Lower leg skin (tissue), 3 donors: ENCODE results near the gene TRMO.

Experiments
- POLR2A ChIP-seq, 2 donors: fragments of 450-650 bp; IDR thresholded peaks; one replicate each; pipeline ENCODE4 v1.6.1; 2016 to 2017; ENCODE audit warnings: antibody characterized with exemption in 2 of 2, mild to moderate bottlenecking in 1 of 2, moderate library complexity in 1 of 2
- TF ChIP-seq, protein P1 (sequence below), 3 donors: fragments of 450-650 bp; IDR thresholded peaks; one replicate each; pipeline ENCODE4 v1.5.1; 2016; ENCODE audit warnings: antibody characterized with exemption in 3 of 3, mild to moderate bottlenecking in 3 of 3, moderate library complexity in 2 of 3

- TF ChIP-seq, protein P1, sequence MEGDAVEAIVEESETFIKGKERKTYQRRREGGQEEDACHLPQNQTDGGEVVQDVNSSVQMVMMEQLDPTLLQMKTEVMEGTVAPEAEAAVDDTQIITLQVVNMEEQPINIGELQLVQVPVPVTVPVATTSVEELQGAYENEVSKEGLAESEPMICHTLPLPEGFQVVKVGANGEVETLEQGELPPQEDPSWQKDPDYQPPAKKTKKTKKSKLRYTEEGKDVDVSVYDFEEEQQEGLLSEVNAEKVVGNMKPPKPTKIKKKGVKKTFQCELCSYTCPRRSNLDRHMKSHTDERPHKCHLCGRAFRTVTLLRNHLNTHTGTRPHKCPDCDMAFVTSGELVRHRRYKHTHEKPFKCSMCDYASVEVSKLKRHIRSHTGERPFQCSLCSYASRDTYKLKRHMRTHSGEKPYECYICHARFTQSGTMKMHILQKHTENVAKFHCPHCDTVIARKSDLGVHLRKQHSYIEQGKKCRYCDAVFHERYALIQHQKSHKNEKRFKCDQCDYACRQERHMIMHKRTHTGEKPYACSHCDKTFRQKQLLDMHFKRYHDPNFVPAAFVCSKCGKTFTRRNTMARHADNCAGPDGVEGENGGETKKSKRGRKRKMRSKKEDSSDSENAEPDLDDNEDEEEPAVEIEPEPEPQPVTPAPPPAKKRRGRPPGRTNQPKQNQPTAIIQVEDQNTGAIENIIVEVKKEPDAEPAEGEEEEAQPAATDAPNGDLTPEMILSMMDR (IDR thresholded peaks at IDR 0.05) = no peak
- TF ChIP-seq POLR2A (IDR thresholded peaks at IDR 0.05) = no peak
Observed at GRCh38 chr9:97969014-97969413, 46.7 kb upstream of the TRMO start.
